ENCODE results near the gene NCBP2L. TPM values are rescaled to one million over a fixed set of nuclear protein-coding genes. Genes with fewer than 3 reads are reported as not detected.

NCBP2L gene
- total RNA-seq, 1 donor from 2014 or later = not detected

DNA sequence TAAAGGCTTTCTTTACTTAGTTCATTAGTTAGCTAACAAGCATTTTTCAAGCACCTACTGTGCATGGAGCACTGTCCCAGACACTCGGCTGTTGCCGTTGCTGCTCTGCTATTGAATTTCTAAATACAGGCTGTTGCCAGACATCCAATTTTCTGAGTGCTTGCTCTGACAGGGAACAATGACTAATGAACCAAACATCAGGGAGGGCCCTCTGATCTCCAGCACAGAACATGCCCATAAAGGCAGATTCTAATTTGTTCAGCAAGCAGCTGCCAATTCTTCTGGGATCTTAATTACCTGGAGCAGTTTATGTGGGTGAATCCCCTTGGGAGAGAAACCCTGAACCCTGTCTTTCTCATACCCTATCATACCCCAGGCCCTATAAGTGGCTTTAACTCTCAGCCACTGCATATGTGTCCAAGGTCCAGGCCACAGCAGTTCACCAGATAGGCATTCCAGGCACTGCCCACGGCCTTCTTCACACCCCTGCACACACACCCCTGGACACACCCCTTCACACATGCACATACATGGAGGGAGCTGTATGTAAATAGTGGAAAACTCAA, 29.9 kb upstream of the NCBP2L start:
- Mint-ChIP-seq H3K27ac (no peak overlapping the region), H3K27me3 (peaks cover 26% of the 10 kb centered on the region), H3K9me3 (no peaks in the 10 kb centered on the region), H3K4me1 (ENCODE audit: unreplicated experiment) (peaks cover 18% of the 10 kb centered on the region), H3K36me3 (no peaks in the 10 kb centered on the region), H3K4me3 (no peak overlapping the region)
- no peak for DNase-seq (ENCODE audit: extremely low spot score, unreplicated experiment)
- TF ChIP-seq, protein P1, sequence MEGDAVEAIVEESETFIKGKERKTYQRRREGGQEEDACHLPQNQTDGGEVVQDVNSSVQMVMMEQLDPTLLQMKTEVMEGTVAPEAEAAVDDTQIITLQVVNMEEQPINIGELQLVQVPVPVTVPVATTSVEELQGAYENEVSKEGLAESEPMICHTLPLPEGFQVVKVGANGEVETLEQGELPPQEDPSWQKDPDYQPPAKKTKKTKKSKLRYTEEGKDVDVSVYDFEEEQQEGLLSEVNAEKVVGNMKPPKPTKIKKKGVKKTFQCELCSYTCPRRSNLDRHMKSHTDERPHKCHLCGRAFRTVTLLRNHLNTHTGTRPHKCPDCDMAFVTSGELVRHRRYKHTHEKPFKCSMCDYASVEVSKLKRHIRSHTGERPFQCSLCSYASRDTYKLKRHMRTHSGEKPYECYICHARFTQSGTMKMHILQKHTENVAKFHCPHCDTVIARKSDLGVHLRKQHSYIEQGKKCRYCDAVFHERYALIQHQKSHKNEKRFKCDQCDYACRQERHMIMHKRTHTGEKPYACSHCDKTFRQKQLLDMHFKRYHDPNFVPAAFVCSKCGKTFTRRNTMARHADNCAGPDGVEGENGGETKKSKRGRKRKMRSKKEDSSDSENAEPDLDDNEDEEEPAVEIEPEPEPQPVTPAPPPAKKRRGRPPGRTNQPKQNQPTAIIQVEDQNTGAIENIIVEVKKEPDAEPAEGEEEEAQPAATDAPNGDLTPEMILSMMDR (conservative IDR thresholded peaks at IDR 0.05) = no peak

DNA sequence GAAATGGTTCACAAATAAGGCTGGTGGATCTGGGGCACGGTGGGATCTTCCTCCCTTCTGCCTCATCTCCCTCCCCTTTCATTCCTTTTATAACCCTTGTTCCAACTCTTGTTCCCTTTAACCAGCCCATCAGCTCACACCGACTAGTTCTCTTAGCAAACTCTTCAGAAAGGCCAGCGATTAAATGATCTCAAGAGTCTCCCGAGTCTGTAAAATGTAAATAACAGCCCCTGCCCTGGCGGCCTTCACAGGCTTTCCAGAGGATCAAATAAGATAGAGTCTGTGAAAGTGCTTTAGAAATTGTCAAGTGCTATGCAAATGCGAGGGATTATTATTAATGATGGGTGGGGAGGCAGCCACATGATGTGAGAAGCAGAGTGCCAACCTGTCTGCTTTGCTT, 29.0 kb upstream of the NCBP2L start:
- Mint-ChIP-seq H3K9me3 (no peaks in the 10 kb centered on the region), H3K4me1 (ENCODE audit: unreplicated experiment) (peaks cover 21% of the 10 kb centered on the region), H3K36me3 (no peaks in the 10 kb centered on the region), H3K4me3 (no peak overlapping the region), H3K27me3 (peaks cover 26% of the 10 kb centered on the region), H3K27ac (no peak overlapping the region)
- DNase-seq (ENCODE audit: extremely low spot score, unreplicated experiment) = no peak
- TF ChIP-seq, protein P1 (conservative IDR thresholded peaks at IDR 0.05) = no peak

DNA sequence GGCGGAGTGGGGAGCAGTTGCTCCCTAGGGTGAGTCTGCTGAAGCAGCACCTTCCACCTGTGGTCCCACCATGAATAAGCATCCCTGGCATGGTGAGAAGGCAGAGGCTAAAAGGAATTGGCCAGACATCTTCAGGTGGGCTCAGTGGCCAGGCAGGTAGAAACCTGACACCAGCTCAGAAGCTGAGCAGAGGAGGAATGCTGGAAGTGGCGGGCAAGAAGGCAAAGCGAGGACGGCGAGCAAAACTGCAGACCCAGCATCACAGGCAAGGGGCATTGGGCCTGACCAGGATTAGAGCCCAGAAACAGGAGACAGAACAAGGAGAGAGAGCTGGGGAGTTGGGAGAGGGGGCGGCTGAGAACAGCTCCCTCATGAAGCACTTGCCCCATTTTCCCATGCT, 27.3 kb upstream of the NCBP2L start:
- Mint-ChIP-seq H3K9me3 (no peaks in the 10 kb centered on the region), H3K4me1 (ENCODE audit: unreplicated experiment) (peaks cover 21% of the 10 kb centered on the region), H3K27me3 (peaks cover 23% of the 10 kb centered on the region), H3K27ac (no peak overlapping the region), H3K4me3 (no peak overlapping the region), H3K36me3 (no peaks in the 10 kb centered on the region)
- no peak for DNase-seq (ENCODE audit: extremely low spot score, unreplicated experiment)
- TF ChIP-seq, protein P1 (conservative IDR thresholded peaks at IDR 0.05) = no peak

DNA sequence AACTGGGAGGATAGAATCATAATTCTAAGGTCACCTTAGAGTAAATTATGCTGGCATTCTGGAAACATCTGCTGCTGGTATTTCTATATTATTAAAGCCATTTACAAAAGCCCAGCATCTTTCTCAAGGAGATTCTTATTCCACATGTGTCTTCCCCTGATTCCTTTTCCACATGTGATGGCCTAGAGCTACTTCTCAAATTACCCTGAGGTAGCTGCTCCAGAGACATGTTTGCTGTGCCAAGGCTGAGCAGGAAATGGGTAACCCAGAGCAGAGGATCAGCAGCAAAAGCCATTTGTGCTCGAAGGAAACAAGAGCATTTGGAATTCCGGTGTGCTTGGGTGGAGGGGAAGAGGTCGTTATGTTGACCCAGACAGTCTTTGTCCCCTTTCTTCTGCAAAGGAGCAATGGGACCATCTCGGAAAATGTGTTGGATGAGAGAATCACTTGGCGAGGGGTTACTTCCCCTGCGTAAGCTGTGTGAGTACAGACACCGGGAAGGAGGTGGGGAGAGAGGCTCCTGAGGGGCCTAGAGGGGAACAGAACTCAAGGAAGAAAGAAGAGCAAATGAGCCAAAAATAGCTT, 26.6 kb upstream of the NCBP2L start:
- Mint-ChIP-seq H3K9me3 (no peaks in the 10 kb centered on the region), H3K27me3 (peaks cover 28% of the 10 kb centered on the region), H3K4me3 (no peak overlapping the region), H3K27ac (no peak overlapping the region), H3K4me1 (ENCODE audit: unreplicated experiment) (peaks cover 21% of the 10 kb centered on the region), H3K36me3 (no peaks in the 10 kb centered on the region)
- DNase-seq (ENCODE audit: extremely low spot score, unreplicated experiment) = no peak
- TF ChIP-seq, protein P1 (conservative IDR thresholded peaks at IDR 0.05) = no peak

DNA sequence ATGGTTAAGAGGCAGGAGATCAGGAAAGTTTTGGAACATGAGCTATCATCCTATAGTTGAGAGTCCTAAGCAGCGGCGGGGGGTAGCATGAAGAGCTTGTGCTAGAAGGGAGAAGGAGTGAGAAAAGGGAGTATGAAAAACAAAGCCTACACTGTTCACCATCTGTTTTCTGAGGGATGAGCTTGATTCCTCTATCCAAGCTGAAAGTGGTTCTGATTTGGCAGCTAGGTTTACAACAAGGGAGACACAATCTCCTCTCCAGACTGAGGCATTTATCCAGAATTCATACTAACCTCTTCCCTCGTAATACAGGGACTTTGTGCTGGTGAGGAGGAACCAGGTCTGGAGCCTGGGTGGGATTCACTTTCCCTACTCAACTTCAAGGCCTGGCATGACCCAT, 25.5 kb upstream of the NCBP2L start:
- Mint-ChIP-seq H3K27ac (no peak overlapping the region), H3K4me1 (ENCODE audit: unreplicated experiment) (peaks cover 20% of the 10 kb centered on the region)
- TF ChIP-seq, protein P1 (conservative IDR thresholded peaks at IDR 0.05) = no peak

More for the DNA sequence above, 25.5 kb upstream of the NCBP2L start:
- Mint-ChIP-seq H3K27me3 (peaks cover 20% of the 10 kb centered on the region), H3K4me3 (no peak overlapping the region), H3K9me3 (no peaks in the 10 kb centered on the region), H3K36me3 (no peaks in the 10 kb centered on the region)
- DNase-seq (ENCODE audit: extremely low spot score, unreplicated experiment) = no peak
